Kidney epithelial cell (primary cell): ENCODE measurements around the gene DIPK1A. TPM values are rescaled to one million over a fixed set of nuclear protein-coding genes. Genes with fewer than 3 reads are reported as not detected.

ENCODE experiments used
- DNase-seq: peaks from one replicate; pipeline ENCODE4 v3.0.0-alpha.2; 2010; ENCODE audit warnings: low read depth
- H3K27me3 ChIP-seq: 2 replicates; pipeline ENCODE4 v1.6.0; 2011; ENCODE audit warnings: low read length; ENCODE audit not compliant: control insufficient read depth, insufficient read depth
- H3K36me3 ChIP-seq: 2 replicates; pipeline ENCODE4 v1.5.1; 2011; ENCODE audit warnings: low read length; ENCODE audit not compliant: control insufficient read depth, insufficient read depth
- H3K4me3 ChIP-seq: 2 replicates; pipeline ENCODE4 v1.5.1; 2011; ENCODE audit warnings: low read depth, mild to moderate bottlenecking, control low read depth, low read length
- CTCF ChIP-seq: IDR thresholded peaks from 2 replicates; pipeline ENCODE4 v1.5.1; 2011; ENCODE audit warnings: mild to moderate bottlenecking, moderate library complexity, low read length, control low read depth, inconsistent platforms; ENCODE audit not compliant: insufficient read depth, poor library complexity, severe bottlenecking
- total RNA-seq: library from RNA; depleted of rRNA; stranded (reverse); fragments of >200 nt; gene quantifications from 2 replicates; pipeline ENCODE4 v1.2.3, GENCODE V29; 2015

Gene DIPK1A
- total RNA-seq, 1 donor from 2014 or later = 1.8 TPM

GRCh38 chr1:92961896-92962752 is 862 bp upstream of the DIPK1A start:
- no peaks in the 10 kb centered on the region for H3K27me3 ChIP-seq
- H3K4me3 ChIP-seq = peak overlapping the region; percentile 77
- TF ChIP-seq CTCF = no peak
- H3K36me3 ChIP-seq = no peaks in the 10 kb centered on the region
- no peak for DNase-seq

- peak; percentile 75 for TF ChIP-seq CTCF
- H3K4me3 ChIP-seq = peak overlapping the region; percentile 77
- no peak for DNase-seq
- no peaks in the 10 kb centered on the region for H3K36me3 ChIP-seq
- no peaks in the 10 kb centered on the region for H3K27me3 ChIP-seq
These were observed 699 bp downstream of the DIPK1A start for GRCh38 chr1:92960395-92961130.

DNA sequence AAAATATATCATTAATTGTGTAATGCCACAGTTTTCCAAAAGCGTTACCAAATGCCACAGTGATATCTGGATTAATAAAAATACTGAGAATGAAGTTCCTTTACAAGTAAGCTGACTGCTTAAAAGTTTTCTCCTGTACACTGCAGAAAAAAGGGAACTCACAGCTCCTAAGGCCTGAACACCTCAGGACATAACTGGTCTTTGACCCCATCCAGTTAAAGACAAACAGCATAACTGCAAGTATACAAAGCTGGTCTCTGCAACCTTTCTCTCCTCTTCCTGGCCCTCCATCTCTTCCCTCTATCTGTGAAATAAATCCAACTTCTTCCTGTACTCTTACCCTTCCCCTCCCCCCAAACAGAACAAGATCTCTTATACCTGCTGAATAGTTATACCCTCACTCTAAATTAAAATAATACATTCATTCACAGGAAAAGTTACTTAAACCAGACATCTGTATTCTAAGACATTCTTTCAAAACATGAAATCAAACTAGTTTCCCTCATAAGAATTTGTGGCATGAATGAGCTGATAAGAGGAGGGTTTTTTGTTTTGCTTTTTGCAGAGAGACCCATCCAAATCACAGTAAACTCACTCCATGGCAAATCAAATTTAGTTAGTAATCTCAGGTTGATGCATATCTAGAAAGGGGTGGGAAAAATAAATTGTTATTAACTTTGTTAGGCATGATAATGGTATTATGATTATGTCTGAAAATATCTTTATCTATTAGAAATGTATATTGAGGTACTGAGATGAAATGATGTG is 2.9 kb downstream of the DIPK1A start:
- Histone ChIP-seq H3K4me3 (no peak overlapping the region), H3K36me3 (no peaks in the 10 kb centered on the region), H3K27me3 (no peaks in the 10 kb centered on the region)
- TF ChIP-seq CTCF = no peak
- no peak for DNase-seq

DNA sequence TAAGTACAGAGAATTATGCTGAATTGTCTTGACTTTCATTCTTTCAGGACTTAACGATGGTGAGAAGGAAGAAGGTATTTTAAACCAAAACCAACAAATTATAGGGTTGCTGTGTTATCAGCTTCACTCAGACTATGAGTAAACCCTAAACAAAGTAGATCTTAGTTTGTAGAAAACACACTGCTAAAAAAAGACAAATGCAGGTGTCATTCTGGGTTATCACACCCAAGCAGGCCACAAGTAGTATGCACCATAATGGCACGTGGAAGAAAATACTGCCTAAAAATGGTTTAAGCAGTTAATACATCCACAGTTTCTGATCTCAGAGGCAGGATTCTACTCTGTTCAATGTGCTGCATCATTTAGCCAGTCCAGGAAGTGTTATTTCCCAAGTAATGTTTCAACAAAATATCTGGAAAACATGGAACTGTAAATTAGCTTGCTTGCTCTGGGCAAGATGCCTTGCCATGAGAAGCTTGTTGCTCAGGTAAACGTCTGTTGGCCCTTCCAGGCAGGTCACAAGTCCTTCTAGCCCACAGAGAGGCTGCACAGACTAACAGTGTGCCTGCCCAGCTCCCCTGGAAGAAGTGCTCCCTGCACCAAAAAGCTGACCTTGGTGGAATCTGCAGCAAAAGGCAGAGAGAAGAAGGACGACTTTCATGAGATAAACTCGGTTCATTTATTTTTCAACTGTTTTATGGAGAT is 4.1 kb downstream of the DIPK1A start:
- no peak for TF ChIP-seq CTCF
- DNase-seq = no peak
- no peak overlapping the region for H3K4me3 ChIP-seq
- no peaks in the 10 kb centered on the region for H3K27me3 ChIP-seq
- H3K36me3 ChIP-seq = no peaks in the 10 kb centered on the region

DNA sequence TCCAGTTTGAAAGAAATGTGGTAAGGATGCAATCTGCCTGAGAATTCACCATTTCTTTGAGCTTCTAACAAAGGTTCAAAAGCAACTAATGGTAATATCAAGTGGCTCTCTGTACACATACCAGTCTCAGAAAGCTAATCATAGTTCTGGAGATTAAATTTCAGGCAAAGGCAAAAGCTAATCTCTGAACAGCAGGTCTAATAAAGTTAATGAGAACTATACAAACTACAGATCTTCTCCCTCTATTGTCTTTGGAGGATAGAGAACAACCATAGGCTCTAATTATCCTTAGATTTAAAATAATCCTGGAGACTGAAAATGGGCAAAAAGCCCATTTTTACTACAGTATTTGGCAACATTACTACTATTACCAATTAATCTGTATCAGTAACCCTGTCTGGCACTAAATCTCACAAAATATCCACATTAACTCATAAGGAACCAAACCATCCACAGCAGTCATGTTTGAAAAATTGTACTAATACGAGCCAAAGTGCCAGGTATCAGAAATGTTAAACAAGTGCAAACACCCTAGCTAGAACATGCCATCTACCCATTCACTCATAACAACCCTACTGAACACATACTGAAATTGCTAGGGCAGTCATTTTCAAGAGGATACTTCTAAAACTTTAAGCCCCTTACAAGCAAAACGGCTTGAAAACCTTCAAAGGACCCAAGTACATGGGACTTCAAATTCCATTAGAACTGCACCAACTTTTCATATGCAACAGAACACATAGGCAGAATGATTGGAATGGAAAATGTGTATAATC is 4.8 kb downstream of the DIPK1A start:
- DNase-seq = no peak
- Histone ChIP-seq H3K4me3 (no peak overlapping the region), H3K36me3 (no peaks in the 10 kb centered on the region), H3K27me3 (no peaks in the 10 kb centered on the region)
- TF ChIP-seq CTCF = no peak
